ENCODE results near the gene POU5F1. TPM values are rescaled to one million over a fixed set of nuclear protein-coding genes. Genes with fewer than 3 reads are reported as not detected.

Gene POU5F1
- total RNA-seq, 1 donor from 2014 or later, result 9.7 TPM

- no peak for DNase-seq (ENCODE audit: low spot score)
Measured at GRCh38 chr6:31140643-31141042, 29.8 kb downstream of the POU5F1 start.

- no peak for DNase-seq (ENCODE audit: low spot score)
Measured at GRCh38 chr6:31139599-31139998, 30.9 kb downstream of the POU5F1 start.

- no peak for DNase-seq (ENCODE audit: low spot score)
Measured at GRCh38 chr6:31138982-31139381, 31.5 kb downstream of the POU5F1 start, which contains the start of gene PSORS1C2. Gene PSORS1C2, minus strand, starts transcription at chr6:31139066. Its CDS starts 40 bp downstream, at chr6:31139026.

- no peak for DNase-seq (ENCODE audit: low spot score)
Measured at GRCh38 chr6:31135710-31136109, 34.8 kb downstream of the POU5F1 start.

- no peak for DNase-seq (ENCODE audit: low spot score)
Measured at GRCh38 chr6:31132806-31133205, 37.7 kb downstream of the POU5F1 start.

- DNase-seq (ENCODE audit: low spot score), result no peak
Measured at GRCh38 chr6:31131595-31131994, 38.9 kb downstream of the POU5F1 start.

- no peak for DNase-seq (ENCODE audit: low spot score)
Measured at GRCh38 chr6:31130751-31131150, 39.7 kb downstream of the POU5F1 start.

- no peak for DNase-seq (ENCODE audit: low spot score)
Measured at GRCh38 chr6:31129130-31129529, 41.4 kb downstream of the POU5F1 start.

GRCh38 chr6:31128093-31128676, 42.3 kb downstream of the POU5F1 start:
- peak; percentile 69 for DNase-seq (ENCODE audit: low spot score)

- DNase-seq (ENCODE audit: low spot score), result no peak
Measured at GRCh38 chr6:31126396-31127175, 43.9 kb downstream of the POU5F1 start.

- no peak for DNase-seq (ENCODE audit: low spot score)
Measured at GRCh38 chr6:31125586-31126363, 44.7 kb downstream of the POU5F1 start.

- peak; percentile 73 for DNase-seq (ENCODE audit: low spot score)
Measured at GRCh38 chr6:31125162-31125561, 45.3 kb downstream of the POU5F1 start.

- DNase-seq (ENCODE audit: low spot score), result peak; percentile 86
Measured at GRCh38 chr6:31122791-31123706, 47.4 kb downstream of the POU5F1 start.

- DNase-seq (ENCODE audit: low spot score), result no peak
Measured at GRCh38 chr6:31121131-31121790, 49.2 kb downstream of the POU5F1 start.

- no peak for DNase-seq (ENCODE audit: low spot score)
Measured at GRCh38 chr6:31120151-31120915, 50.1 kb downstream of the POU5F1 start, which contains the start of gene CDSN. Gene CDSN, minus strand, starts transcription at chr6:31120446. Its CDS starts 27 bp downstream, at chr6:31120419.

- DNase-seq (ENCODE audit: low spot score), result no peak
Measured at GRCh38 chr6:31118178-31118577, 52.3 kb downstream of the POU5F1 start.

GRCh38 chr6:31116661-31117385, 53.7 kb downstream of the POU5F1 start:
- DNase-seq (ENCODE audit: low spot score), result no peak

GRCh38 chr6:31115941-31116560, 54.4 kb downstream of the POU5F1 start:
- DNase-seq (ENCODE audit: low spot score), result no peak

Data from mucosa of gallbladder (tissue), 1 donor.